Endometrial microvascular endothelial cells (primary cell): ENCODE results near the gene ADAMTS14. TPM values are rescaled to one million over a fixed set of nuclear protein-coding genes. Genes with fewer than 3 reads are reported as not detected.
"Not testable (repeated sequence)": the region's sequence is repeated elsewhere in the genome, so short reads cannot be mapped to it uniquely, and the experiment has no call there.

Source experiments
- in situ Hi-C: cut with HindIII; loops from 2 replicates; pipeline ENCODE4 v1.10.0; 2017; ENCODE audit warnings: low sequenced_read_pairs, low pct_unique_long_range_greater_than_20kb; ENCODE audit errors: inconsistent ontology term
- total RNA-seq: library from RNA; depleted of rRNA; stranded (reverse); fragments of >200 nt; gene quantifications from one replicate; pipeline ENCODE4 v1.2.3, GENCODE V29; 2015; ENCODE audit errors: inconsistent ontology term

The ADAMTS14 gene
- total RNA-seq, 1 donor from 2014 or later, result not detected

GRCh38 chr10:70758757-70759514 lies 86.6 kb downstream of the ADAMTS14 start:
- in situ Hi-C loops, result no loop called here

DNA sequence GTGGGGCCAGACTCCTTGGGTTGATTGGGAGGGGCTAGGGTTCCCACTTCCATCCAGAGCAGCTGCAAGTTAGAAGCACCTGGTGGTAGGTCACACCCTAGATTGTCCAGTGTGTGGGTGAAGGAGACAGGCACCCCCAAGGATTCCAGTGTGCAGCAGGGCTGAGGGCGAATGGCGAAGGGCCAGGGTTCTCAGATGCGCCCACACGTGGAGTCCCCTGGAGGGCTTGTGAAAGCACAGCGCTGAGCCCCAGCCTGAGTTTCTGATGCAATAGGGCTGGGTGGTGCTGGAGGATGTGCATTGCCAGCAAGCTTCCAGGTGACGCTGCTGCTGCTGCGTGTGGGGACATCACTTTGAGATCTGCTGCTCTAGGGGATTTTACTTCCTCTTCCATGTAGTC lies 87.5 kb downstream of the ADAMTS14 start:
- in situ Hi-C loops, result no loop called here

GRCh38 chr10:70760271-70760787 lies 88.0 kb downstream of the ADAMTS14 start:
- in situ Hi-C loops, result no loop called here

DNA sequence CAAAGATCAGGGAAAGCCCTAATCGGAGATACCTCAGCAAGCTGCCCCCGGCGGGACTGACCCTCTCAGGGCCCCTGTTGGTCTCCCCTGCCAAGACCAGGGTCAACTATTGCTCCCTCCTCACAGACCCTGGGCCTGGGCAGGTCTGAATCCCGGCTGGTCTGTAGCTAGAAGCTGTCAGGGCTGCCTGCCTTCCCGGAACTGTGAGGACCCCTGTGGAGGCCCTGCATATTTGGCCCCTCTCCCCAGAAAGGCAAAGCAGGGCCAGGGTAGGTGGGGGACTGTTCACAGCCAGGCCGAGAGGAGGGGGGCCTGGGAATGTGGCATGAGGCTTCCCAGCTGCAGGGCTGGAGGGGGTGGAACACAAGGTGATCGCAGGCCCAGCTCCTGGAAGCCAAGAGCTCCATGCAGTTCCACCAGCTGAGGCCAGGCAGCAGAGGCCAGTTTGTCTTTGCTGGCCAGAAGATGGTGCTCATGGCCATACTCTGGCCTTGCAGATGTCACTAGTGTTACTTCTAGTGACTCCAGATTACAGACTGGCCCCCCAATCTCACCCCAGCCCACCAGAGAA lies 88.8 kb downstream of the ADAMTS14 start:
- in situ Hi-C loops, result no loop called here

DNA sequence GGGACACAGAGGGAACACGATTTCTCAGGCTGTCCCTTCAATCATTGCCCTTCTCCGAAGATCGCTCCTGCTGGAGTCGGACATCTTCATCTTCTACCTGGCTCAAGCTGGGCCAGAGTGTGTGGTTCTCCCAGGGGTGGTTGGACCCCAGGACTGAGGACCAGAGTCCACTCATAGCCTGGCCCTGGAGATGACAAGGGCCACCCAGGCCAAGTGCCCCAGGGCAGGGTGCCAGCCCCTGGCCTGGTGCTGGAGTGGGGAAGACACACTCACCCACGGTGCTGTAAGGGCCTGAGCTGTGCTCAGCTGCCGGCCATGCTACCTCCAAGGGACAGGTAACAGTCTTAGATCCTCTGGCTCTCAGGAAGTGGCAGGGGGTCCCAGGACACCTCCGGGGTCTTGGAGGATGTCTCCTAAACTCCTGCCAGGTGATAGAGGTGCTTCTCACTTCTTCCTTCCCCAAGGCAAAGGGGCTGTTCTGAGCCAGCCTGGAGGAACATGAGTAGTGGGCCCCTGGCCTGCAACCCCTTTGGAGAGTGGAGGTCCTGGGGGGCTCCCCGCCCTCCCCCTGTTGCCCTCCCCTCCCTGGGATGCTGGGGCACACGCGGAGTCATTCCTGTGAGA lies 89.5 kb downstream of the ADAMTS14 start:
- in situ Hi-C loops, result no loop called here

DNA sequence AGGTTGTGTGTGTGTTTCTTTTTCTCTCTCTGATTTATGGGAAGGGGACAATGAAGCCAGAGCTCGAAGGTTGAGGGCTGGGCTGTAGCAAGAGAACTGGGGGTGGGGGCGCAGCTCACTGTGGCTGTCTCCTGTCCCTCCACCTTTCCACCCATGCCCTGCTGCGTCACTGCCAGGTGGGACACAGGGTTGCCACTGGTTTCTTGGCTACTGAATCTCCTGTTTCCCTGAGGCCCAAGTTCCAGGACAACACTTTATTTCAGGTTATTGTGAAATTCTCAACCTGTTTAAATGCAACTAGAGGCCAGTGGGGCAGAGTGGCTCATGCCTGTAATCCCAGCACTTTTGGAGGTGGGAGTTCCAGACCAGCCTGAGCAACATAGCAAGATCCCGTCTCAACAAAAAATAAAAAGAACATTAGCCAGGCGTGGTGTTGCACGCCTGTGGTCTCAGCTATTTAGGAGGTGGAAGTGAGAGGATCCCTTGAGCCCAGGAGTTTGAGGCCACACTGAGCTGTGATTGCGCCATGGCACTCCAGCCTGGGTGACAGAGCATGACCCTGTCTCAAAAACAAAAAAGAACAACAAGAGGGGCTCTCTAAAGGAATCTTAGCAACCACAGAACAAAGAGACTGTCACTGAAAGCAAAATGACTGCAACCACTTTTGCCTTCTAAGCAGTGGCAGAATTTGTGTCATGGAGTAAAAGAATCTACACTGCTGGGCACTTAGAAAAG lies 90.3 kb downstream of the ADAMTS14 start:
- in situ Hi-C loops, result no loop called here

- in situ Hi-C loops, result no loop called here
Measured at GRCh38 chr10:70763567-70763966, 91.3 kb downstream of the ADAMTS14 start.

- in situ Hi-C loops, result no loop called here
Measured at GRCh38 chr10:70765794-70766594, 93.7 kb downstream of the ADAMTS14 start.

DNA sequence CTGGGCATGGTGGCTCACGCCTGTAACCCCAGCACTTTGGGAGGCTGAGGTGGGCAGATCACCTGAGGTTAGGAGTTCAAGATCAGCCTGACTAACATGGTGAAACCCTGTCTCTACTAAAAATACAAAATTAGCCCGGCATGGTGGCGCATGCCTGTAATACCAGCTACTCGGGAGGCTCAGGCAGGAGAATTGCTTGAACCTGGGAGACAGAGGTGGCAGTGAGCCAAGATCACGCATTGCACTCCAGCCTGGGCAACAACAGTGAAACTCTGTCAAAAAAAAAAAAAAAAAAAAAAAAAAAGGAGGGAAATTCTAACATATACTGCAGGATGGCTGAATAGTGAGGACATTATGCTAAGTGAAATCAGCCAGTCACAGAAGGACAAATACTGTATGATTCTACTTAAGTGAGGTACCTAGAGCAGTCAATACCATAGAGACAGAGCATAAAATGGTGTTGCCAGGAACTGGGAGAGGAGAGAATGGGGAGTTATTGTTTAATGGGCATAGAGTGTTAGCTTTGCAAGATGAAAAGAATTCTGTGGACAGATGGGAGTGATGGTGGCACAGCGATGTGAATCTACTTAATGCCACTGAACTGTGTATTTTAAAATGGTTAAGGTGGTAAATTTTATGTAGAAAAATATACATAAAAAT lies 95.8 kb downstream of the ADAMTS14 start:
- in situ Hi-C loops, result not testable (repeated sequence)

GRCh38 chr10:70769121-70769520 lies 96.8 kb downstream of the ADAMTS14 start:
- in situ Hi-C loops, result no loop called here

- in situ Hi-C loops, result no loop called here
Measured at GRCh38 chr10:70770001-70770400, 97.7 kb downstream of the ADAMTS14 start.

- in situ Hi-C loops, result not testable (repeated sequence)
Measured at GRCh38 chr10:70770516-70770915, 98.2 kb downstream of the ADAMTS14 start.

DNA sequence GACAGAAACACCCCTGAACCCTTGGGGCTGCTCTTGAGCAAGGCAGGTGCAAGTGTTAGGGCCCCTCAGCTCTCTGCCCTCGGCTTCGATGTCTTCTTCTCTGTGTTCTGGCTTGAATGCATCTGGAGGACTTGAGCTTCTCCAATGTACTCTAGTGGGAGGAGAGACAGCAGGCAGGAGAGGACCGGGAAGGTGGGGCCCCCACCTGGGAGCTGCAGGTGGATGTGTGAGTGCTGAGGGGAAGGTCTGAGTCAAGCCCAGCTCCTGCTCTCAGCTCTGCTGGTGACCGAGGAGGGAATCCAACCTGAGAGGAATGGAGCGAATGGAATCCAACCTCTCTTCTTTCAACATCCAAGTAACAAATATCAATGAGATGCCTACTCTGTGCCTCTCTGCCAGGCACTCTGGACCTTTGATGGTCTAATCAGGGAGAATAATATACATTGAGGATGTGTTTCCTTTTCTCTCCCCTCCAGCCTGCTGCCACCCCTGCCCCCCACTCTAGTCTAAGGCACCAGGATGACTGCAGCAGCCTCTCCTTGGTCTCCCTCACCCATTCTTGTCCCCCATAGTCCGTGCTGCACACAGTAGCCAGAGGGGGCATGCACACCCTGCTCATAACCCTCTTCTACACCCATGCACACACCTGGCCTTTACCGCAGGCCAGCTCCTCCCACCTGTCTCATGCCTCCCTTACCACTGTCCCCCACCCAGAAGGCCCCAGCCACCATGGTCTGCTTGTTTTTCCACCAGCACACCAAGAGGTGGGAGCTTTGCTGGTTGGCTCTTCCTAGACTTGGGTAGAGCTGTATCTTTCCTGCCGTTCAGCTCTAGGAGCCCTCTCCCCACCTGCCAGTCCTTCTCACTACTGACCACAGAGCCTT lies 99.2 kb downstream of the ADAMTS14 start:
- in situ Hi-C loops, result no loop called here

DNA sequence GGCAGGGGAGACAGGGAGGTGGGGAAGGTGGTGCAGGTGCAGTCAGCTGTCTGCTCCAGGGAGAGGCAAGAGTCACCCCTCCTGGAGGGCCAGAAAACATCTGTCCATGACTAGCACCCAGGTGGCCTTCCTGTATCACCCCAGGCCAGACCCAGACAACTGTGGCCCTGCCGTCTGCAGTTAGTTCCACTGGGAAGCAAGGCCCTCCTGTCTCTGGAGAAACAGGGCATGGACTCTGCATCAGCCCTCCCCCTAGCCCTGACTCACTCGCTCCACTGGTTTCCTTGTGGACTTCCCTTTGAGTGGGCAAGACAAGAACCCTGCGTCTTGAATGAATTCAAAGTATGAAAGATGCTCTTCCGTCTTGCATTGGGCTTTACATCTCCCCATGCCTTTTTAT lies 100.3 kb downstream of the ADAMTS14 start:
- in situ Hi-C loops, result no loop called here

DNA sequence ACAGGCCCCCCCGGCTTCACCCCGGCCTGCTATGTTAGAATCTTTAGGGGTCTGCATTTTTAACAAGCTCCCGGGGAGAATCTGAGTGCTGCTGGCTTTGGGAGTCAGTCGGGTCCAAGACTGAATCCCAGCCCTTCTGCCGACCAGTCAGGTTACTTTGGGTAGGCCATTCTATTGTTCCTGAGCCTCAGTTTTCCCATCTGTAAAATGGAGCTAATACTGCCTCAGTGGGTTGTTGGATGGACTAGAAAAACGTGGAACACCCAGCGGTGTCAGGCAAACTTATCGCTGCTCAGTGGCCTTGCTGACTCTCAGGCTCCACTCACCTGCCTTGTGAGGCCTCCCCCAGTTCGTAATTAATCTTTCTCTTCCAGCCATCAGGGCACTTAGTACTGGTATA lies 101.2 kb downstream of the ADAMTS14 start:
- in situ Hi-C loops, result no loop called here

DNA sequence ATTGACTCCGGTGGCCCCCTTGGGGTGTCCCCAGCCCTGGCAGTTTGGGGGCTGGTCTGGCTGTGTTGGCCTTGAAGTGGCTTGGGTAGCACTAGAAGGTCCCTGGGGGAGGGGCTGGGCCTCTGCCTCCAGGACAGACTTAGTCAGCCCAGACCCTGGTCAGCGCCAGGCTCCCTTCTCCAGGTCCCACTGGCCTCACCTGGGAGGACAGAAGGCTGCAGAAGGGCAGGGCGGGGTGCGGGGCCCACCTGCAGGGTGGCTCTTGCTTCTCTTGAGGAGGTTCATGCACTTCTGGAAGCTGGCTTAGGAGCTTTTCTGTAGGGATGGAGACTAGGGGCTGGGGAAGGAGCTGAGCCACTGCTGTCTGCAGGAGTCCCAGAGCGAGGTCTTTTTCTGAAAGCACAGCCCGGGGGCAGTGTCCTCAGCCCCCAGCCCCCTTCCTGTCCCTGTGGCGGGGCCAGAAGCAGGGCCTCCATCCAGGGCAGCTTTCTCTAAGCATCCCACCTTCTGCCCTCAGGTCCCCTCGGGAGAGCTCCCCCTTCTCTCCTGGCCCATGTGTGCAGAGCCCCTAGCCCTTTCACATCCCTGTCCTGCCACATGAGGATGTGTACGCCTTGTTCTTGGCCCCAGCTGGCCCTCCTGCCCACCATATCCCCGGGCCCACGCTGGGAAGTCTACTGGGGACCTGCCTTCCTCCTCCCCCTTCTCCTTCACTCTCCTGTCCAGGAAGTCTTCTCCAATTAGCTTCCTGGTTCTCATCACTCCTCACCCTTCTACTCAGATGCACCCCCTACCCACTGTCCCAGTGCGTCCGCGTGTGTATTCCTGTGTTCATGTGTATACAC lies 101.9 kb downstream of the ADAMTS14 start:
- in situ Hi-C loops, result no loop called here
